ENCODE measurements around the gene SH2D2A. TPM values are rescaled to one million over a fixed set of nuclear protein-coding genes. Genes with fewer than 3 reads are reported as not detected.

Gene SH2D2A
- total RNA-seq, 1 donor from 2014 or later = not detected

DNA sequence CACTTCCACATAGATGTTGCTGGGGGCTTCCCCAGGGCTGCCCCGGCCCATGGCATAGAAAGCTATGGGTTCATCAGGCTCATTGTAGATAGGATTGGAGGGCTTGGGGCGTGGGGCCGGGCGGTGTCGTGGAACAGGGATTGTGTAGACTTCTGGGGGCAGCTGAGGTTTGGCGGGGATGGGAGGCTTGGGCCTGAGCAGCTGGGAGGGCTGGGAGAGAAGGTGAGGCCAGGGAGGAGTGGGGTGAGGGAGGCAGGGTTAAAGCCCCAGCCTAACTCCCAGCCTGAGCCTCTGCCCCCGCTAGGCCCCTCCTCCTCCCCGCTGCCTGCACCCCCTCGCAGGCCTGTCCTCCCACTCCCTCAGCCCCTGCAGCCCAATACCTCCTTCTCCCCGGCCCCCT lies 7.4 kb downstream of the SH2D2A start:
- H3K27ac Mint-ChIP-seq (ENCODE audit: unreplicated experiment) = no peak overlapping the region
- H3K9me3 Mint-ChIP-seq (ENCODE audit: low read depth) = no peaks in the 10 kb centered on the region
- TF ChIP-seq, protein P1, sequence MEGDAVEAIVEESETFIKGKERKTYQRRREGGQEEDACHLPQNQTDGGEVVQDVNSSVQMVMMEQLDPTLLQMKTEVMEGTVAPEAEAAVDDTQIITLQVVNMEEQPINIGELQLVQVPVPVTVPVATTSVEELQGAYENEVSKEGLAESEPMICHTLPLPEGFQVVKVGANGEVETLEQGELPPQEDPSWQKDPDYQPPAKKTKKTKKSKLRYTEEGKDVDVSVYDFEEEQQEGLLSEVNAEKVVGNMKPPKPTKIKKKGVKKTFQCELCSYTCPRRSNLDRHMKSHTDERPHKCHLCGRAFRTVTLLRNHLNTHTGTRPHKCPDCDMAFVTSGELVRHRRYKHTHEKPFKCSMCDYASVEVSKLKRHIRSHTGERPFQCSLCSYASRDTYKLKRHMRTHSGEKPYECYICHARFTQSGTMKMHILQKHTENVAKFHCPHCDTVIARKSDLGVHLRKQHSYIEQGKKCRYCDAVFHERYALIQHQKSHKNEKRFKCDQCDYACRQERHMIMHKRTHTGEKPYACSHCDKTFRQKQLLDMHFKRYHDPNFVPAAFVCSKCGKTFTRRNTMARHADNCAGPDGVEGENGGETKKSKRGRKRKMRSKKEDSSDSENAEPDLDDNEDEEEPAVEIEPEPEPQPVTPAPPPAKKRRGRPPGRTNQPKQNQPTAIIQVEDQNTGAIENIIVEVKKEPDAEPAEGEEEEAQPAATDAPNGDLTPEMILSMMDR (IDR thresholded peaks at IDR 0.05) = no peak
- H3K27me3 Mint-ChIP-seq (ENCODE audit: low read depth) = peaks cover 14% of the 10 kb centered on the region
- no peak overlapping the region for H3K4me3 Mint-ChIP-seq (ENCODE audit: unreplicated experiment)
- no peak for DNase-seq (ENCODE audit: low spot score)
- H3K36me3 Mint-ChIP-seq (ENCODE audit: low read depth) = no peaks in the 10 kb centered on the region
- peaks cover 10% of the 10 kb centered on the region for H3K4me1 Mint-ChIP-seq (ENCODE audit: low read depth)

DNA sequence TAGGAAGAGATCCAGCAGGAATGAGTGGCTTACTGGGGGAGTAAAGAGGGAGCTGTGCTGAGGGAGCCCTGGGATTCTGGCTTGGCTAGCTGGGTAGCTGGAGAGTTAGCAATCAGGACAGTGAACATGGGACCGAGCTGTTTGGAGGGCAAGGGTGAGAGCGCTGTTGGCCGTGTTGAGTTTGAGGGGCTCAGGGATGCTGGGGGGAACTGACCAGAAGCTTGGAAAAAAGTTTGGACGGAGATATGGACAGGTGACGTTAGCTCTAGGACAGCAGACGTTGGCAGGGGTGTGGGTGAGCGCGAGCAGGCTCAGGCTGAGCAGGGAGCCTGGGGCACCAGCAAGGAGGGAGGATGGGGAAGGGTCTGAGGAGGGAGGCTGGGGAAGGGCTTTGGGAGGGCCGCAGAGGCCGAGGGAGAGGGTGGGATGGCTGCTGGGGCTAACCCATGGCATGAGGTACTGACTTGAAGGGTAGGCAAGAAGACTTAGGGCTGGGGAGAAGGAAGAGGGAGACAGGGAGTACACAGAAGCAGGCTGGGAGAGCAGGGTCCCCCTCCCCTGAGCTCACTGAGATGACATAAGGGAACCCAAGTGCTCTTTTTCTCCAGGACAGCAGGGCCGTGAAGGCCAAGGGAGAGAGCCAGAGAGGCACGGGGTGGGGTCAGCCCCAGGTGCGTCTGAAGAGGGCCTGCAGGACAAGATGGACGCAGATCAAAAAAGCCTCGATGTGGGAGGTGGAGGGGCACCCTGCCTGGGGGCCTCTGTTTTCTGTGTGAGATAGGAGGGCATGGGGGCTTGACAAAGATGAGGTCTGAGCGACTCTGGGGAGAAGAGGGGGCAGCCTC lies 8.2 kb downstream of the SH2D2A start:
- Mint-ChIP-seq H3K36me3 (ENCODE audit: low read depth) (no peaks in the 10 kb centered on the region), H3K4me3 (ENCODE audit: unreplicated experiment) (no peak overlapping the region), H3K27ac (ENCODE audit: unreplicated experiment) (no peak overlapping the region), H3K27me3 (ENCODE audit: low read depth) (peaks cover 14% of the 10 kb centered on the region), H3K9me3 (ENCODE audit: low read depth) (no peaks in the 10 kb centered on the region), H3K4me1 (ENCODE audit: low read depth) (peaks cover 3% of the 10 kb centered on the region)
- TF ChIP-seq, protein P1 (IDR thresholded peaks at IDR 0.05) = no peak
- DNase-seq (ENCODE audit: low spot score) = no peak

DNA sequence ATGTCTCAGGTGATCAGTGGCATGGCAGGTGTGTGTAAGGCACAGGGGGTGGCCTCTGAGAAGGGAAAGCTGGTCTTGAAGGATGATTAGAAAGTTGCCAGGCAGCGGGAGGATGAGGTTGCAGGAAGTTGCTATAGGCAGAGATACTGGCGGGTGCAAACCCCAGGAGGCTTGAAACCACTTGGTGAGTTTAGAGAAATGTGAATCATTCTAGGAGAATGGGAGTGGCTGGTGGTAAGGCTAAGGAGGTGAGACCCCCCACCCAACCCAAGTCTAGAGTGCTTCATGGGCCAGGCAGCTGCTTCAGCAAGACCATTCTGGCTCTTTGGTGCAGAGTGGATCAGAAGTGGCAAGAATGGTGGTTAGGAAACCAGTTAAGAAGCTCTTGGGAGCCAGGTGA lies 9.0 kb downstream of the SH2D2A start:
- H3K36me3 Mint-ChIP-seq (ENCODE audit: low read depth) = no peaks in the 10 kb centered on the region
- peaks cover 14% of the 10 kb centered on the region for H3K27me3 Mint-ChIP-seq (ENCODE audit: low read depth)
- DNase-seq (ENCODE audit: low spot score) = no peak
- TF ChIP-seq, protein P1 (IDR thresholded peaks at IDR 0.05) = no peak
- no peaks in the 10 kb centered on the region for H3K4me1 Mint-ChIP-seq (ENCODE audit: low read depth)
- H3K9me3 Mint-ChIP-seq (ENCODE audit: low read depth) = no peaks in the 10 kb centered on the region
- H3K4me3 Mint-ChIP-seq (ENCODE audit: unreplicated experiment) = no peak overlapping the region
- no peak overlapping the region for H3K27ac Mint-ChIP-seq (ENCODE audit: unreplicated experiment)

DNA sequence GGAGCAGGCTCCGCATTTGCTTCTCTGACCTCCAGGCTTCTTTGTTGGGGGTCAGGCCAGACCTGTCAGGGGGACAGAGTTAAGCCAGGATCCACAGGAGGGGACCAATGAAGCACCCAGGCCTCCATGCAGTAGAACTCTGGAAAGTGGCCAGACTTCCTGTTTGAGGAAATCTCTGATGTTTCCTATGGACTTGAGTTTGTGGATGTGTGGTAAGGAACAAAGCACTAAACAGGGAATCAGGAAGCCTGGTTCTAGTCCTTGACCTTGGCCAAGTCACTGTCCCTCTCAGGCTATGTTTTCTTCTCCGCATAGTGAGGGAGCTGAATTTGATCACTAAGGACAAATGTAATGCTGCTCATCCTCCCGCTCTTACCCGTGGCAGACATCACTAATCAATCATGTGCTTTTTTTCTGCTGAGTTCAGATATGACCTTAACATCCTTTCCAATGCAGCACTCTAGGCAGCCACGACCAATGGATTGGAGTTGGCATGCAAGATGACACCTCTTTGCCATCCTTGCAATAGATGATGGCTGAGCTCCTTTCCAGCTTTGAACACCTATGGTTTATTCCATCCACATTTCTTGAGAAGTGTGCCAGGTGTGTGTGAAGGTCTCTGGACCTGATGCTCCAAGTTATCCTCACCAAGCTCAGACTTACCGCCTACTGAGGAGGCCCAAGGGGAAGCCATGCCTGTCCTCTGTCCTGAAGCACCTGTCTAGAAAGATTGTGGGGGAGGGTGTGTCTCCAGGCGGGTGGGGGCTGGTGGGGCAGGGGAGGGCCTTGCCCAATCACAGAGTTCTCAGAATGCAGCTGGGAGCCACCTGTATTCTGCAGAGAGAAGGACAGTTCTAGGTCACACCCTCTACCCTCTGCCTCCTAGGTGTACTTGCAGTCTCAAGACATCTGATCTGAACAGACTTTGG lies 9.9 kb downstream of the SH2D2A start:
- Mint-ChIP-seq H3K4me3 (ENCODE audit: unreplicated experiment) (no peak overlapping the region), H3K4me1 (ENCODE audit: low read depth) (no peaks in the 10 kb centered on the region), H3K9me3 (ENCODE audit: low read depth) (no peaks in the 10 kb centered on the region), H3K27ac (ENCODE audit: unreplicated experiment) (no peak overlapping the region), H3K36me3 (ENCODE audit: low read depth) (no peaks in the 10 kb centered on the region), H3K27me3 (ENCODE audit: low read depth) (peaks cover 8% of the 10 kb centered on the region)
- DNase-seq (ENCODE audit: low spot score) = no peak
- TF ChIP-seq, protein P1 (IDR thresholded peaks at IDR 0.05) = no peak
